HG02943 (cell line): ENCODE measurements around the gene RAX.
A peak's percentile ranks its signal among the peaks of the same experiment; 100 is the strongest.

Experiments
- ATAC-seq: cut with Tn5 transposase; IDR thresholded peaks from one replicate; pipeline ENCODE4 v1.9.1; 2021; ENCODE audit warnings: mild to moderate bottlenecking, low read depth, moderate library complexity; ENCODE audit not compliant: unreplicated experiment

RAX gene

DNA sequence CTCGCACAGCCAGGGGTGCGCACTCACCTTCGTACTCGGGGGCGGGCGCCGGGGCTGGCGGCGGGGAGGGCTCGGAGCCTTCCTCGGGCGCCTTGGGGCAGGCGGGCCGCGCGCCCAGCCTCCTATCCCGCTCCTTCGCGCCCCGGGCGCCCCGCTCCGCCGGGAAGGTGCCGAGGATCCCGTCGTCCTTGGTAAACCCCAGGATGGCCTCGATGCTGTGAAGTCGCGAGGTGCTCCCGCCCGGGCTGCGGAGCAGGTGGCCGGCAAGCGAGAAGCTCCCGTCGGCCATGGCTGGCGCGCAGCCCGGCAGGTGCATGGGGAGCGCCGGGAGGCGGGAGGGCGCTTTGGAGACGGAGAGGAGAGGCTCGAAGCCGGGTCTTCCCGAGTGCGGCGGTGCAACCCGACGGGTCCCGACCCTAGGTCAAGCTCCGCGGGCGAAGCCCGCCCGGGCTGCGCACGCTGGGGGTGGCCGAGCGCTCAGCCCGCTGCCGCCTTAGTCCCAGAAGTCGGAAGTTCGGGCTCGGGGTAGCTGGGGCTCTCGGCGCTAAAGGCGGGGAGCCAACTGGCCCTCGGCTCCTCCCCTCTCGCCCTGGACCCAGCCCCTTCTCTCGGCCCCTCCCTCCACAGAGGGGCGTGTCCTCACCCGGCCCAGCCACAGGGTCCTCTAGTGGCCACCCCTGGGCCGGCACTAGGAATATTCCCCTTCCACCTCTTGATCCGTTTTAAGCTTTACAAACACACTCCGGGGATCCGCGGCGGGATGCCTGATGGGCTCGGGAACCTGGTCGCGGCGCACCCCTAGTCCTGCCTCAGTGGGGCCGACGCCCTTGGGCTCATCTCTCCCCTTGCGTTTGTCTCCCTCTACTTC lies at the start of gene RAX:
RAX (minus strand) TSS at position 564 of the 868 bp plus-strand sequence; CDS start at position 316, 248 bp downstream.
- ATAC-seq: peak; percentile 78

DNA sequence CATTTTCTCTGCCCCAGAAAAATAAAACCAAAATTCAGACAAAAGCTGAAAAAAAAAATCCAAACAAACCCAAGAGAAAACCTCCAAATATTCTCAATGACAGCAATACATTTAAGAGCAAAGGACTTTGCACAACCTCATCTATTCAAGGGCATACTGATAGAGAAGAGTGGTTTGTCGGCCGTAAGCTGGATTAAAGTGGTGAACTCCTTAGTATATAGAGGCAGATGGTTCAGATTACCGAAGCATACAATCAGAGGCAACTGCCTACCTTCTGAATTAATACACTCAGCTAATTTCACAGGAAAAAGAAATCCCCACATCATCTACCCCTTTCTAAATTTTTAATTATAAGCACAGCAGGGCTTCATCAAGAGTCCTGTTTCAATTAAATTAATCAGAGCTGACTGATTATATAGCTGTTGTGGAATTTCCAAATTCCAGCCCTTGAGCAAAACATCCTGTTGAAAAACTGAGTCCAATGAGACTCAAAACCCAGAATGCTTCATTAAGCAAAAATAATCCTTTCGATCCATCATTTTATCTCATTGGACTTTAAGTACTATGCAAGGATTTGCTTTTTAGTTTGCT lies 45.3 kb upstream of the RAX start, which contains the start of gene CPLX4:
CPLX4 (minus strand) TSS at position 190 of the 591 bp plus-strand sequence; CDS start at position 3, 187 bp downstream.
- ATAC-seq: no peak

DNA sequence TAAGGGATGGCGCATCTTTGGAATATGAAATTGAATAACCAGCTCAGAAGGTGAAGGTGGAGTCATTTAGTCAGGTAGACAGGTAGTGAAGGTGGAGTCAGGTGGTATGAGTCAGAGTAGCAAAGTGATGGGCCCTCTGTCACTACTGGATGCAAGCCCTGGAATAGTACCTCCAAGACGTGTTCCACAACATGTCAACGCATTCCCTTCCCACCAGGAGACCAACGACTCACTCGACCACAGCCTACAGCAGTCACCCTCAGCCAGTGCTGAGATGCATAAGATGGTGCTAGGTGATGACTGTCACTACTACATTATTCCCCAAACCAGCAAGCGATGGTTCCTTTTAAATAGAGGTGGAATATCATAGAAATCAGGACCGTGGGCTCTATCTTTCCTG lies 38.4 kb upstream of the RAX start:
- ATAC-seq: no peak

DNA sequence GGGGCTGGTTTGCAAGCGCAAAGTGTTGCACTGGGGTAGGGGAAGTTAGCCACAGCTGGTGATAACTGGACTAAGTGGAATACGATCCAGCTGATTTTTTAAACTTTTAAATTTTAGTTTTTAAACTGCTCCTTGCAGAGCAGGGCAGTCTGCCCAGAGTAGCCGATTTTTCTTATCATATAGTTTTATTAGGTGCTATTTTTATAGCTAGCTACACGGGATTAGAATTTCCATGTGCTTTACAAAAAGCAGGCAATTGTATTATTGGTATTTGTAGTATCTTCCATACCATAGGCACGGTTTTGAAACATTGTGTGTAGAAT lies 35.6 kb upstream of the RAX start:
- no peak for ATAC-seq

DNA sequence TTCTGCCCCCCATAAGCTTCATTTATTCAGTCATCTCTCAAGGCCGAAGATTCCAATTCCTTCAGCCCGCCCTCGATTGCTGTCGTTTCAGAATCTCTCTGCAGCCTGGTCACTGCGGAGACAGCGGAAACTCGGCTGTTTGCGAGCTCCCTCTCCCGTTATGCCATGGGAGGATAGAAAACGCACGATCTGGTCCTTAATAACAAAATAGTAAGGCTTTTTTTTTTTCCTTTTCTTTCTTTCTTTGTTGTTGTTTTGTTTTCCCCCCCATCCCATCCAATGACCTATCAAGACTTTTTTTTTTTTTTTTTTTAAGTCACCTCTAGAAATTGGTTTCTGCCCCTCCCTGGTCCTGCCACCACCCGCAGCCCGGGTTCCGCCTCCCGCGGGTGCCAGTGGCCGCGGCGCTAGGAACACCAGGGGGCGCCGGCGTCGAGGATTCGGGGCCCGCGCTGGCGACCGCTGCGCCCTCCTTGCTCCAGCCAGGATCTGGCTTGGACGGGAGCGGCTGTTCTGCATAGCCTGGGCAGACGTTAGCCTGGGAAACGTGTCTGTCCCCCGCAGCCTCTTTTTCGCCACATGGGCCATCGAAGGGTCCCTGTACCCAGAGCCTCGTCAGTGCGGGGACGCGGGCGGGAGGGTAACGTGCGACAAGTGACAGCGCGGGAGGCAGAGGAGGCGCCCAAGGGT lies 35.1 kb upstream of the RAX start:
- no peak for ATAC-seq

DNA sequence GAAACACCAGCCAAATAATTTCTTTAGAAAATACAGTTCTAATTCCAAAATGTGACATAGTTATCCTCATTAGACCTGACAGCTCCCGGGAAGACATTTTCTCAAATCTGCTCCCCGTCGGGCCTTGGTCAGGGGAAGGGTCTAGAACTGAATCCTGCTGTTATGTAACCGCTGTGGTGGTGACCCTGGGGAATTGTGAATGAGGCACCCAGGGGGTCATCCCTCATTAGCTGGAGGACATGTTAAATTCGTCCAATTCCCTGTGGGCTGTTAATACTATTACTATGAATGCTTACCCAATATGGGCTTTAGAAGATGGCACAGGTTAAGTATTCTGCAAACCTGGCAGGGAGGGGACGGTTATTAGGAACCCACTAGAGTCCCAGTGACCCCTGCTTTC lies 33.4 kb upstream of the RAX start:
- no peak for ATAC-seq

DNA sequence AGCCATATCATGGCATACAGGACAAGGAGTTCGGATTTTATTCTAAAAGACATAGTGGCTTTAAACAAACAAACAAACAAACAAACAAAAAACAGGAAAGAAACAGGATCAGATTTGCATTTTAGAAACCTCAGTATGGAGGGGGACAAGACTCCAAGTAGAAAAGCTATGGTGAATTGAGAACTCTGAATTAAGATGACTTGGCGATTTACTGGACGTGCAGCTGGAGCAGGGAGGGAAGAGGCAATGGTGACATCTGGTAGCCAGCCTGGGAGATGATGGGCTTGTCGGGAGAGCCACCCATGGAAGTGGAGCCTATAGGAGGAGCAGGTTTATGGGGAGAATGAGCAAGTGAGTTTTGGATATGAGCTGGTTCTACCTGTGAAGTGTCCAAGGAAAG lies 32.0 kb upstream of the RAX start:
- ATAC-seq: no peak

DNA sequence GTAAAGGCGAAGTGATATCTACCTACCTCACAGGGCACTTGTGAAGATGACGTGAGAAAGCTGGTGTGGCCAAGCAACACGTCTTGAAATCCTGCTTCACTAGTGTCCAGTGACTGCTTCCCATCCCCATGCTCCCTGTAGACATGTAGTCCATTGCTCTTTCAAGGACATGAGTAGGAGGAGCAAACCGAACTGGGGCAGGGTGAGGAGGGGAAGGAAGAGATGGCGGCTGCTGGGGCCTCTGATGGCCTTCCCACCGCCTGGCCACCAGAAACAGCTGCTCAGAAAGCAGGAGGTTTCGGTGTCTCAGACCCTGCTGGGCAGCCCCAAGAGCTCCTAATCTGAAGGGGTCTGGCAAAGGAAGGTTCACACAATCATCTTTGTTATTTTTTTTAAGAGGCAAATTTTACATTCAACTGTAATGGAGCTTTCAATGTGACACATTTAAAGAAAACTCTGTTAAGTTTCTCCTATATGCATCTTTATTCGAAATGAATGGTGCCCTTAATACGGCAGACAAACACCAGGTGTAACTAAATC lies 30.5 kb upstream of the RAX start:
- no peak for ATAC-seq

DNA sequence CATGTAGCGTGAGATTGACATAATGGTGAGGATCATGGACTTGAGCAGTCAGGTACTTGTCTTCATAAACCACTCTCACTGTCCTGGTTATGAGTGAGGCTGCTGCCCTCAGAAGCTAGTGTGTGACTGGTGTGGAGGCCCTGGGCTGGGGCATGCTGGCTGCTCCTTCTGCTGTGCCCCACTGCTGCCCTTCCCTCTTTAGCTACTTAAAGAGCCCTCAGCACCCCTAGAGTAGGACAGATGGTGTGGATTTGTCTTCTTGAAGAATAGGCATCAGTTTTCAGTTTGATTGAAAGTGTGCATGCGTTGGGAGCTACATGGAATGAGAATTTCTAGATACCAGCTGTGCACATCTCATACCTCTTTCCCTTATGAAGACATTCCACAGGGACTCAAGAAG lies 29.8 kb upstream of the RAX start:
- ATAC-seq: no peak

DNA sequence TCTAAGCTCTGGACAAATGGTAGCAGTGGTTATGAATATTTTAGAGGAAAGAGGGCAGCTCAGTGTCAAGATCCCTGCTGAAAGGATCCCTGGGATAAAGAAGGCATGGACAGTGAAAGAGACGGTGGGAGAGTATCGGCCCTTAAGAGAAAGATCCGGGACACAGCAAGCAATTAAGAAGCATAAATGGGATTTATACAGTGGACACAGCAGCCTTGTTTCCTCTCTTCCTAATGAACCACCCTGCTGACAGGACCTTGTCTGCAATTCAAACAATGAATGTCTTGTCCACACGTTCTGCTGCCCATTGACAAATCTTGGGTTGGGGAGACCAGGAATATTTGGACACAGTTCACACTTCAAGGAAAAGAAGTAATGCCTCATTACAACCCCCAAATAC lies 28.7 kb upstream of the RAX start:
- no peak for ATAC-seq

DNA sequence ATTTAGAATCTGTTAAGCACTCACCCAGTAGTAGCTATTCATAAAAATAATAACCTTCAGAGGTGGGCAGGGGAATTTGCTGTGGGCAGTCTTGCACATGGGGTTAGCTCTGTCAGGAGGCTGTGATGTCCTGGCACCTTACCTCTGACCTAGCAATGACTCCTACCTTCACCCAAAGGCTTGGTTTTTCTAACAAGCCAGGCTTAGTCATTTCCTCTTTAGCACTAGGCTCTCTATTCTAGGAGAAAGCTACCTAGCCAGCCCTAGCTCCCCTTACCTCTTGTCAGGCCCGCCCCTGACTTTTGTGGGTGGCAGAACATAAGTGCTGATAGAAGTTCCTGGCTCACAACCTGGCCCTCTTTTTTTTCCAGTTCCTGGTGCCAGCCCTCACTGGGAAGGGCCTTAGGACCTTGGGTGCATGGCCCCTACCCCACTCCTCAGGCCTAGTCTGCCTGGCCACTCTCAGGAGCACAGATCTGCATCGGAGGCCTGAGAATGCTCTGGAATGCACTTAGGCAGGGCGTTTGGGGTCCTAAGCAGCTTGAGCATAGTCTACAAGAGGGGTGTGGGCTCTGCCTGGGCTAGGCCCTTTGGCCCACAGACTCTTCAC lies 27.5 kb upstream of the RAX start:
- ATAC-seq: no peak

DNA sequence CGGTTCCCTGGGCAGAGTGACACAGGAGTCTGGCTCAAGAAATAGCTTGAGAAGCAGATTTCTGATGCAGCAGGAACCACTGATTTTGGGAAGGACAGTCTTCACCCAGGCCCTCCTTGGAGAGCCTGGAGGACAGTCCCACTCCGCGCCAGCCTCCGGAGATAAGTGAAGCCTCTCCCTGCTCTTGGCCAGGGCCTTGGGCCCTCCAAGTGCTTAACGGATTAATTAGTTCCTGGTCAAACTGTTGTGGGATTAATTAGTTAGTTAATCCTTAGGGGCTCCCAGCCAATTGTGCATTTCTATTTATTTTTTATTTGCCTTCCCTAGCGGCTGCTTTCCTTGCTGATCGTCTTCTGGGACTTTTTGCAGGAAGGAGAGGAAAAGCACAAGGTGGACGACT lies 25.6 kb upstream of the RAX start:
- ATAC-seq: no peak

DNA sequence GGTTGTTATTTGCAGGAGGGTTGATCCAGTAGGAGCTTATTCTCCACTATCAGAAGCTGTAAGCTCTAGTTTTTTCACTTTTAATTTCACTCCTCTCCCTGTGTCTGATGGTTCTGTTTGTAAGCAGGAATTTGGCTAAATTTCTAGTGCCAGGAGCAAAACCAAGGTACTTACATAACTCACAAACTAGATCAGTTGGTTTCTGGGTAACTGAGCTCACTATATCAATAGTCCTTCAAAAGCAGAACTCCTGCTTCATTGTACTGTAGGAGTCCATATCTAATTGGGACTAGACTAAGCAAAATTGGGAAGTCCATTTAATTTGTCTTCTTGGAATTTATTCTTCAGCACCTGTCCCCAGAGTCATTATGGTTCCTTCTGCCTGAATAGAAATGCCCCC lies 20.1 kb upstream of the RAX start:
- ATAC-seq: no peak

DNA sequence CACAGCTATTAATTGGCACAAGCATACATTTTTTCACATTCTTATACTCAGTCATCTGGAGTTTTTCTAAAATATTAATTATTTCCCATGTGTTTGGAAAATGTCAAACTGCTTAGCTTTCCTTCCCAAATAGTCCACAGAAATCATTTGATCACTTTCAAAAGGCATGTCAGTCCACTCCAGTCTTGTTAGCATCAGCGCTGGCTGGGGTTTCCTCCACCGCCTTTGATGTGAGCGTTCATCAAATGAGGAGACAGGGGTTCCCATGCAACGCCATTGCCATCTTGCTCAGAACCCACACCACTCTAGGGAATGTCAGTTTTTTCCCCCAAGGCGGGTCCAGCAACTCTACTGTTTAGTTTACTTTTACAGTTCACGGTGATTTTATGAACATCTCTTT lies 13.1 kb upstream of the RAX start:
- ATAC-seq: no peak

DNA sequence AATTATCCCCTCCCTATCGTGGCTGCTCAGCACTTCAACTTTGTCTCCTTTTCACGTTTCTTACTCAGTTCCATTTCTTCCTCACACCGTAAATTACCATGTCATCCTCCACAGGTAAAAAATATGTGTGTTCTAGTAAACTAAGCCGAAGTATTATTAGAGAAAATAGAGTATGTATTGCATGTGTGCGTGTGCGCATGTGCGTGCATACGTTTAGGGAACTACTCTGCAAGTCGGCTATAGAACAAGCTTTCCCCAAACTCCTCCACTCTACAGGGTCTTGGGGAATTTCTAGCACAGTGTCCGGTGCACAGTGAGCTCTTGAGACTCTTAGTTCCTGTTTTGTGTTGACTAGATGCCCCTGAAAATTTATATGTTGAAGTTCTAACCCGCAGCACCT lies 9.1 kb upstream of the RAX start:
- ATAC-seq: no peak

DNA sequence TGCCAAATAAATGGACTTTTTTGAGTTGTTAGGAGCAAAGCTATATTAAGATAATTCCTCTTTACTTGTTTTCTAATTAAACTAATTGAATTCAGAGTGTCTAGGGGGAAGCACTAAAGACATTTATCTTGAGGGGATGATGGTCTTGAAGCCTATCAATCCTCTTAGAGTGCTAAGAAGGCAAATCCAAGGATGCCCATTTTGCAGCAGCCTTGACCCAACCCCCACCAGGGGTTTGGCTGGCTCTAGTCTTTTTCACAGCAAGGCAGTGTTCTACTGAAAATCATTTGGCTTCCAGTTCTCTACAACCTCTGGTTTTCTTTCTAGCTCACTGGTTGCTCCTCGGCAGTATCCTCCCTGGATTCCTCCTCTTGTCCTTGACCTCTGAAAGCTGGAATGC lies 6.5 kb upstream of the RAX start:
- no peak for ATAC-seq

DNA sequence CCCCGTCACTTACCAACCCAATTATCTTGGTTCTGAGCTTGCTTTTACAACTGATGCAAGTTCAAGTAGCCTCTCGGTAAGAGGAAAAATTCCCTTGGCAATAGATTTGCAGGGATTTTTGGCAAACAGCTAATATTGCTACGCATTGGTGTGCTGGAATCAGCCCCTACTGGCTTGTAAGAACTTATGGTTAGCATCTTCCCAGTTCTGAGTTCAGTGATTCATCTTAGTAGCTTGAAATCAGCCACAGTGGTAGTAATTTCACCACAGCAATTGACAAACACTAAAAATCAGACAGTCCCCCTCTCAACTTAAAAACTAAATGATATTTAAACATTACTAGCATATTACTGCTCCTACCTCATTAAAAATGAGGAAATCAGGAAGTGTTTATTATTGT lies 5.9 kb upstream of the RAX start:
- ATAC-seq: no peak

DNA sequence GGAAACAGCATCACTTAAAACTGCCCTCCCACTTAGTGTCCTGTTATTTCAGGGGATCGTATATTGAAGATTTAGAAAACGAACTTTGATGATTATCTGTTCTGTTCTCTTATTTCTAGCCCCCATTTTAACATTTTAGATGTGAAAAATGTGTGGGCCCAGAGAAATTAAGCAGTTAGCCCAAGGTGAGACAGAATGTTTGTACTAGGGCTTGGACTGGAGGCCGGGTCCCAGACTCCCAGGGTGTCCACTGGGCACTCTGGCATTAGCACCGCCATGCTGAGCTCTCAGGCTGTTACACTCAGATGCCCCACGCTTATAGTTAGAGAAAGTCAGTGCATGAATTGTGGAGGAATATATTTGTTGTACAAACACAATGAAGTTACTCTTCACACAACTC lies 5.5 kb upstream of the RAX start:
- no peak for ATAC-seq

DNA sequence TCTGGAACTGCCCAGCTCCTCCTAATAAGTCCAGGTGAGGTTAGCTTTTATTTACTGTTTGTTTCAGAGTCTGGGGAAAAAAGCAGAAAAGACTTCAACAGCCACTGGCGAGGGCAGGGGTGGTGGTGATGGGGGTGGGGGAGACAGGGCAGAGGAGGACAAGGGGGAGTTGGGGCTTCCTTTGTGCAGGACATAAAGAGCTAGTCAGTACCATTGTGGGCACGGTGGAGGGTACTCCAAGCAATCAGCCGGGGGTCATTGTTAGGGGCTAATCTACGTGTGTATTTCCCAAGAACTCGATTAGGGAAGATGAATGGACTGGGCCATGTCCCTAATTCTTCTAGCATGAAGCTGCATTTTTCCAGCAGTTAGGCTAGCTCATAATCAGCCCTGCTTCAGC lies 2.8 kb upstream of the RAX start:
- no peak for ATAC-seq

DNA sequence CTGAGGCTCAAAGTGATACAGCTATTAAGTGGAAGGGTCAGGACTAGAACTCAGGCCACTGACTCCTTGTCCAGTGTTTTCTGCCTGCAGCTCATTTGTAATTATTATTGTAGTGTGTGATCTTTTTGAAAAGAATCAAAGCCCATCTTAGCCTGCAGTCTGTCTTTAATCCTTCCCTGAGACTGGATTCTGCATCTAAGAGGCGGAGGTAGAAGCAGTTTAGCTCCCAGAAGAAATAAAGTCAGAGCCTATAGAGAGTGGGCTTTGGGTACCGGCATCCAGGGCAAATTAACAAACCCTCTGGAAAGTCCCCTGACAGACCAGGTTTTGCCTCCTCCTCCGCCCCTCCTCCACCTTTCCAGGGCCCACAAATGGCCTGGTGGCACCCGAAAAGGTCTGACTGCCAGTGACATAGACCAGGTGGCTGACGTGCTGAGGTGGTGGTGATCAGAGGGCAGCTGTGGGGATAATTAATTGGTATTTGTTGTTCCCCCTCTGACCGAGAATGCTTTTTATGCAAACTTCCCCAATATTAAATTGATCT lies 2.2 kb upstream of the RAX start:
- ATAC-seq: no peak

DNA sequence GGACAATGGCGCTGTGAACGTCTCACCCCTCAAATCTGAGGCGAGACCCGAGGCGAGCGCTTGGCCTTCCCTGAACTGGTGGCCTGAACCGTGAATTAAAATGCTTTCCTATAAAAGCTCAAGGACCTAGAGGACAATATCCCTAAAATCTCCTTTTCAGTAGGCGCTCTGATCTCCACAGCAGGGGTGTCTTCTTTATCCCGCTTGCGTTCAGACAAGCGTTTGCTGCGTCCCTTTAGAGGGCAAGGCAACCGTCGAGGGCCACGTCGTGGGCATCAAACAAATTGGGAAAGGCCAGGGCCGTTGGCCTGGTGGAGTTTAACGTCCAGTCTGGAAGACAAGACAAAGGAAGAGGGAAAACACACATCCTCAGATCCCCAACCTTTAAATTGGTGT lies 1.3 kb upstream of the RAX start:
- ATAC-seq: no peak
